HepG2 (cell line): ENCODE measurements around the gene EMC8. TPM values are rescaled to one million over a fixed set of nuclear protein-coding genes. Genes with fewer than 3 reads are reported as not detected.

Experiments
- DZIP1 ChIP-seq: sonication (generic); formaldehyde crosslinking; IDR thresholded peaks from 2 replicates; pipeline ENCODE4 v1.5.0; 2020; ENCODE audit warnings: mild to moderate bottlenecking, missing genetic modification reagents
- EHMT2 ChIP-seq: fragments of 200-600 bp; sonication (generic); IDR thresholded peaks from 2 replicates; pipeline ENCODE4 v1.7.0; 2017; ENCODE audit warnings: antibody characterized with exemption, low read depth, low read length, borderline replicate concordance
- NR2F2 ChIP-seq: IDR thresholded peaks from 2 replicates; pipeline ENCODE4 v1.6.1; 2012; ENCODE audit warnings: low read depth, inconsistent platforms, borderline replicate concordance
- POLR2AphosphoS5 ChIP-seq: IDR thresholded peaks from 2 replicates; pipeline ENCODE4 v1.6.1; 2012; ENCODE audit warnings: low read depth, low read length
- RXRB ChIP-seq: IDR thresholded peaks from 2 replicates; pipeline ENCODE4 v1.6.1; 2016; ENCODE audit warnings: borderline replicate concordance, missing genetic modification reagents, missing compliant biosample characterization
- TRAFD1 ChIP-seq: sonication (generic); formaldehyde crosslinking; IDR thresholded peaks from 2 replicates; pipeline ENCODE4 v1.5.1; 2020; ENCODE audit warnings: missing genetic modification reagents, mild to moderate bottlenecking, borderline replicate concordance
- ZBTB1 ChIP-seq: sonication (generic); formaldehyde crosslinking; IDR thresholded peaks from 2 replicates; pipeline ENCODE4 v1.4.0; 2020; ENCODE audit warnings: missing genetic modification reagents, borderline replicate concordance
- ZNF292 ChIP-seq: sonication (generic); formaldehyde crosslinking; IDR thresholded peaks from 2 replicates; pipeline ENCODE4 v1.8.1; 2022; ENCODE audit warnings: mild to moderate bottlenecking, low read depth, missing genetic modification reagents, borderline replicate concordance
- polyA plus RNA-seq, 8 experiments: library from polyadenylated mRNA; depleted of rRNA in 3 of 8; stranded (reverse) in 7 of 8; unstranded in 1 of 8; fragments of >200 nt; fragmentation: Illumina TruSeq in 4 of 8; extraction: Trizol in 4 of 8; gene quantifications; 2 replicates each; pipeline versions ENCODE4 v1.2.1 to v1.2.3, GENCODE V29; 2011 to 2016; ENCODE audit warnings: low read depth in 4 of 8, missing spikeins in 1 of 8, mixed read lengths in 1 of 8; ENCODE audit not compliant: insufficient read depth in 1 of 8
- total RNA-seq, 5 experiments: library from RNA; depleted of rRNA; stranded (reverse); fragments of >200 nt; fragmentation: Illumina TruSeq; extraction: Trizol; gene quantifications; 2 replicates each; pipeline ENCODE4 v1.2.3, GENCODE V29; 2016; ENCODE audit warnings: low read depth in 1 of 5
- TF ChIP-seq, protein P1 (sequence below): sonication (generic); formaldehyde crosslinking; IDR thresholded peaks from 2 replicates; pipeline ENCODE4 v1.5.0; 2020; ENCODE audit warnings: mild to moderate bottlenecking, missing genetic modification reagents
- TF ChIP-seq, protein P2 (sequence below): sonication (generic); formaldehyde crosslinking; IDR thresholded peaks from 2 replicates; pipeline ENCODE4 v1.5.1; 2020; ENCODE audit warnings: mild to moderate bottlenecking, missing genetic modification reagents
- TF ChIP-seq, protein P3 (sequence below): IDR thresholded peaks from 2 replicates; pipeline ENCODE4 v1.6.1; 2016; ENCODE audit warnings: low read depth, borderline replicate concordance
- TF ChIP-seq, protein P4 (sequence below): sonication (generic); formaldehyde crosslinking; IDR thresholded peaks from 2 replicates; pipeline ENCODE4 v1.8.0; 2022; ENCODE audit warnings: mild to moderate bottlenecking, missing genetic modification reagents, moderate library complexity
- TF ChIP-seq, protein P5 (sequence below): sonication (generic); formaldehyde crosslinking; IDR thresholded peaks from 2 replicates; pipeline ENCODE4 v1.5.1; 2020; ENCODE audit warnings: missing genetic modification reagents, mild to moderate bottlenecking, borderline replicate concordance

Gene EMC8
- total and polyA plus RNA-seq, 2 of the 13 experiments (the other 11 are each of a cell fraction or from before 2014, with no cell fraction given) = 55.0 to 76.0 TPM

- TF ChIP-seq, protein P1, sequence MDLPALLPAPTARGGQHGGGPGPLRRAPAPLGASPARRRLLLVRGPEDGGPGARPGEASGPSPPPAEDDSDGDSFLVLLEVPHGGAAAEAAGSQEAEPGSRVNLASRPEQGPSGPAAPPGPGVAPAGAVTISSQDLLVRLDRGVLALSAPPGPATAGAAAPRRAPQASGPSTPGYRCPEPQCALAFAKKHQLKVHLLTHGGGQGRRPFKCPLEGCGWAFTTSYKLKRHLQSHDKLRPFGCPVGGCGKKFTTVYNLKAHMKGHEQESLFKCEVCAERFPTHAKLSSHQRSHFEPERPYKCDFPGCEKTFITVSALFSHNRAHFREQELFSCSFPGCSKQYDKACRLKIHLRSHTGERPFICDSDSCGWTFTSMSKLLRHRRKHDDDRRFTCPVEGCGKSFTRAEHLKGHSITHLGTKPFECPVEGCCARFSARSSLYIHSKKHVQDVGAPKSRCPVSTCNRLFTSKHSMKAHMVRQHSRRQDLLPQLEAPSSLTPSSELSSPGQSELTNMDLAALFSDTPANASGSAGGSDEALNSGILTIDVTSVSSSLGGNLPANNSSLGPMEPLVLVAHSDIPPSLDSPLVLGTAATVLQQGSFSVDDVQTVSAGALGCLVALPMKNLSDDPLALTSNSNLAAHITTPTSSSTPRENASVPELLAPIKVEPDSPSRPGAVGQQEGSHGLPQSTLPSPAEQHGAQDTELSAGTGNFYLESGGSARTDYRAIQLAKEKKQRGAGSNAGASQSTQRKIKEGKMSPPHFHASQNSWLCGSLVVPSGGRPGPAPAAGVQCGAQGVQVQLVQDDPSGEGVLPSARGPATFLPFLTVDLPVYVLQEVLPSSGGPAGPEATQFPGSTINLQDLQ (CRISPR knock-in tag) = no peak
- TF ChIP-seq, protein P2, sequence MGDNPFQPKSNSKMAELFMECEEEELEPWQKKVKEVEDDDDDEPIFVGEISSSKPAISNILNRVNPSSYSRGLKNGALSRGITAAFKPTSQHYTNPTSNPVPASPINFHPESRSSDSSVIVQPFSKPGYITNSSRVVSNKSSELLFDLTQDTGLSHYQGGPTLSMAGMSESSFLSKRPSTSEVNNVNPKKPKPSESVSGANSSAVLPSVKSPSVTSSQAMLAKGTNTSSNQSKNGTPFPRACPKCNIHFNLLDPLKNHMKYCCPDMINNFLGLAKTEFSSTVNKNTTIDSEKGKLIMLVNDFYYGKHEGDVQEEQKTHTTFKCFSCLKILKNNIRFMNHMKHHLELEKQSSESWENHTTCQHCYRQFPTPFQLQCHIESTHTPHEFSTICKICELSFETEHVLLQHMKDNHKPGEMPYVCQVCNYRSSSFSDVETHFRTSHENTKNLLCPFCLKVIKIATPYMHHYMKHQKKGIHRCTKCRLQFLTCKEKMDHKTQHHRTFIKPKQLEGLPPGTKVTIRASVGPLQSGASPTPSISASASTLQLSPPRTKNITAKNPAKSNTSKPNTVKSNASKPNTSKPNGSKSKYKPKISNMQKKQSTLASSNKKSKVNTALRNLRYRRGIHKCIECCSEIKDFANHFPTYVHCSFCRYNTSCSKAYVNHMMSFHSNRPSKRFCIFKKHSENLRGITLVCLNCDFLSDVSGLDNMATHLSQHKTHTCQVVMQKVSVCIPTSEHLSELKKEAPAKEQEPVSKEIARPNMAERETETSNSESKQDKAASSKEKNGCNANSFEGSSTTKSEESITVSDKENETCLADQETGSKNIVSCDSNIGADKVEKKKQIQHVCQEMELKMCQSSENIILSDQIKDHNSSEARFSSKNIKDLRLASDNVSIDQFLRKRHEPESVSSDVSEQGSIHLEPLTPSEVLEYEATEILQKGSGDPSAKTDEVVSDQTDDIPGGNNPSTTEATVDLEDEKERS (CRISPR knock-in tag) = no peak
- TF ChIP-seq DZIP1 (CRISPR knock-in tag) (no peak), ZNF292 (CRISPR knock-in tag) (0 out of 2 replicates have a peak, but pooled peaks have one; percentile 41), NR2F2 (0 out of 2 replicates have a peak, but pooled peaks have one; percentile 17), RXRB (CRISPR knock-in tag) (no peak), ZBTB1 (CRISPR knock-in tag) (no peak), POLR2AphosphoS5 (no peak), TRAFD1 (CRISPR knock-in tag) (no peak), EHMT2 (no peak)
- TF ChIP-seq, protein P3, sequence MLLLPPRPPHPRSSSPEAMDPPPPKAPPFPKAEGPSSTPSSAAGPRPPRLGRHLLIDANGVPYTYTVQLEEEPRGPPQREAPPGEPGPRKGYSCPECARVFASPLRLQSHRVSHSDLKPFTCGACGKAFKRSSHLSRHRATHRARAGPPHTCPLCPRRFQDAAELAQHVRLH (CRISPR knock-in tag) = no peak
- TF ChIP-seq, protein P4, sequence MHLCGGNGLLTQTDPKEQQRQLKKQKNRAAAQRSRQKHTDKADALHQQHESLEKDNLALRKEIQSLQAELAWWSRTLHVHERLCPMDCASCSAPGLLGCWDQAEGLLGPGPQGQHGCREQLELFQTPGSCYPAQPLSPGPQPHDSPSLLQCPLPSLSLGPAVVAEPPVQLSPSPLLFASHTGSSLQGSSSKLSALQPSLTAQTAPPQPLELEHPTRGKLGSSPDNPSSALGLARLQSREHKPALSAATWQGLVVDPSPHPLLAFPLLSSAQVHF (CRISPR knock-in tag) = no peak
- TF ChIP-seq, protein P5, sequence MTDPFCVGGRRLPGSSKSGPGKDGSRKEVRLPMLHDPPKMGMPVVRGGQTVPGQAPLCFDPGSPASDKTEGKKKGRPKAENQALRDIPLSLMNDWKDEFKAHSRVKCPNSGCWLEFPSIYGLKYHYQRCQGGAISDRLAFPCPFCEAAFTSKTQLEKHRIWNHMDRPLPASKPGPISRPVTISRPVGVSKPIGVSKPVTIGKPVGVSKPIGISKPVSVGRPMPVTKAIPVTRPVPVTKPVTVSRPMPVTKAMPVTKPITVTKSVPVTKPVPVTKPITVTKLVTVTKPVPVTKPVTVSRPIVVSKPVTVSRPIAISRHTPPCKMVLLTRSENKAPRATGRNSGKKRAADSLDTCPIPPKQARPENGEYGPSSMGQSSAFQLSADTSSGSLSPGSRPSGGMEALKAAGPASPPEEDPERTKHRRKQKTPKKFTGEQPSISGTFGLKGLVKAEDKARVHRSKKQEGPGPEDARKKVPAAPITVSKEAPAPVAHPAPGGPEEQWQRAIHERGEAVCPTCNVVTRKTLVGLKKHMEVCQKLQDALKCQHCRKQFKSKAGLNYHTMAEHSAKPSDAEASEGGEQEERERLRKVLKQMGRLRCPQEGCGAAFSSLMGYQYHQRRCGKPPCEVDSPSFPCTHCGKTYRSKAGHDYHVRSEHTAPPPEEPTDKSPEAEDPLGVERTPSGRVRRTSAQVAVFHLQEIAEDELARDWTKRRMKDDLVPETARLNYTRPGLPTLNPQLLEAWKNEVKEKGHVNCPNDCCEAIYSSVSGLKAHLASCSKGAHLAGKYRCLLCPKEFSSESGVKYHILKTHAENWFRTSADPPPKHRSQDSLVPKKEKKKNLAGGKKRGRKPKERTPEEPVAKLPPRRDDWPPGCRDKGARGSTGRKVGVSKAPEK (CRISPR knock-in tag) = no peak
Observed at GRCh38 chr16:85781695-85782370, 17.5 kb downstream of the EMC8 start (continued).
